ENCODE results near the gene NAPG. TPM values are rescaled to one million over a fixed set of nuclear protein-coding genes. Genes with fewer than 3 reads are reported as not detected.

The NAPG gene
- total and polyA plus RNA-seq, 10 of the 15 experiments (the other 5 are each of a cell fraction or from before 2014, with no cell fraction given): 20.5 to 34.8 (median 24.0) TPM

GRCh38 chr18:10557085-10557677, 31.4 kb downstream of the NAPG start:
- no peak for TF ChIP-seq NR2C1 (IDR thresholded peaks at IDR 0.05)
- WGBS (ENCODE audit: insufficient coverage, insufficient replicate concordance, low lambda C conversion rate, missing lambda C conversion rate): over 99% methylated on average over 6 of the region's 6 CpGs
- Histone ChIP-seq H3K4me1 (ENCODE audit: control insufficient read depth, insufficient read depth, low read length) (peaks cover 5% of the 10 kb centered on the region), H4K20me1 (ENCODE audit: control insufficient read depth, insufficient read depth) (no peaks in the 10 kb centered on the region), H3K79me2 (ENCODE audit: control insufficient read depth, insufficient read depth, low read length) (no peaks in the 10 kb centered on the region), H3K27ac (ENCODE audit: control insufficient read depth, insufficient read depth) (no peak overlapping the region), H3K27me3 (replicated peaks in 1 of 2; ENCODE audit: control insufficient read depth in 2 of 2, insufficient read depth in 2 of 2, low read length in 1 of 2) (no peaks in the 10 kb centered on the region), H3K36me3 (ENCODE audit: control insufficient read depth in 2 of 2, insufficient read depth in 2 of 2, low read length in 1 of 2) (peaks cover 3 to 30% of the 10 kb centered on the region in 2 experiments), H3K9me3 (replicated peaks; ENCODE audit: control insufficient read depth, insufficient read depth, low read length) (no peaks in the 10 kb centered on the region), H3K4me2 (ENCODE audit: control insufficient read depth, insufficient read depth) (no peak overlapping the region), H3K4me3 (no peak overlapping the region), H2AFZ (ENCODE audit: control insufficient read depth, low read depth, low read length) (no peak overlapping the region), H3K9ac (ENCODE audit: control insufficient read depth, insufficient read depth, low read length) (no peak overlapping the region)
- intact Hi-C loops (cut with micrococcal nuclease; ENCODE audit: unreplicated experiment) (no loop called here), in situ Hi-C loops (cut with MboI) (no loop called here)
- POLR2A ChIA-PET: no interaction called here
- SMC1A ChIA-PET (ENCODE audit: uncharacterized antibody, unreplicated experiment): interaction anchor here (1.5 kb wide), 1 partner anchor 574 kb away, joined by 3 read pairs; no protein-coding TSS in a partner anchor
- BruUV-seq (replicated peaks): no TSS peak
- RAD21 ChIA-PET (ENCODE audit: unreplicated experiment): no interaction called here
- DNase-seq (ENCODE audit: low read depth, low spot score) (no peak), ATAC-seq (no peak), FAIRE-seq (no peak)
- CTCF ChIA-PET: no interaction called here

GRCh38 chr18:10558243-10558966, 32.6 kb downstream of the NAPG start:
- no peaks in the 10 kb centered on the region for H3K27me3 ChIP-seq (replicated peaks in 1 of 2; ENCODE audit: control insufficient read depth in 2 of 2, insufficient read depth in 2 of 2, low read length in 1 of 2)
- H3K9ac ChIP-seq (ENCODE audit: control insufficient read depth, insufficient read depth, low read length): no peak overlapping the region
- in situ Hi-C loops (cut with MboI) (no loop called here), intact Hi-C loops (cut with micrococcal nuclease; ENCODE audit: unreplicated experiment) (no loop called here)
- ChIA-PET RAD21 (ENCODE audit: unreplicated experiment) (interaction anchor here (1.1 to 1.3 kb wide), 3 partner anchors 21 to 605 kb away, joined by 3 to 8 read pairs (median 3); no protein-coding TSS in a partner anchor), POLR2A (no interaction called here), SMC1A (ENCODE audit: uncharacterized antibody, unreplicated experiment) (interaction anchor here (1.5 to 3.4 kb wide), 2 partner anchors 575 to 594 kb away, joined by 3 to 84 read pairs; partner anchors contain the start of gene PIEZO2), CTCF (interaction anchor here (2.4 to 9.0 kb wide), 7 partner anchors 12 to 605 kb away, joined by 8 to 191 read pairs (median 12); partner anchors contain the start of gene PIEZO2)
- DNase-seq (ENCODE audit: low read depth, low spot score): no peak
- H3K4me3 ChIP-seq: no peak overlapping the region
- no peak overlapping the region for H2AFZ ChIP-seq (ENCODE audit: control insufficient read depth, low read depth, low read length)
- no peaks in the 10 kb centered on the region for H3K9me3 ChIP-seq (replicated peaks; ENCODE audit: control insufficient read depth, insufficient read depth, low read length)
- no peak for ATAC-seq
- no peak overlapping the region for H3K4me2 ChIP-seq (ENCODE audit: control insufficient read depth, insufficient read depth)
- no peaks in the 10 kb centered on the region for H4K20me1 ChIP-seq (ENCODE audit: control insufficient read depth, insufficient read depth)
- FAIRE-seq: no peak
- H3K27ac ChIP-seq (ENCODE audit: control insufficient read depth, insufficient read depth): no peak overlapping the region
- no TSS peak for BruUV-seq (replicated peaks)
- WGBS (ENCODE audit: insufficient coverage, insufficient replicate concordance, low lambda C conversion rate, missing lambda C conversion rate): 92% methylated on average over 6 of the region's 6 CpGs
- H3K79me2 ChIP-seq (ENCODE audit: control insufficient read depth, insufficient read depth, low read length): no peaks in the 10 kb centered on the region
- H3K4me1 ChIP-seq (ENCODE audit: control insufficient read depth, insufficient read depth, low read length): peaks cover 5% of the 10 kb centered on the region
- TF ChIP-seq SMC3 (IDR thresholded peaks at IDR 0.05; ENCODE audit: borderline replicate concordance, low read length) (no peak), TCF7 (IDR thresholded peaks at IDR 0.05; ENCODE audit: borderline replicate concordance) (no peak), IKZF2 (IDR thresholded peaks at IDR 0.05) (no peak), HCFC1 (IDR thresholded peaks at IDR 0.05; ENCODE audit: low read length) (no peak), SPI1 (IDR thresholded peaks at IDR 0.05; ENCODE audit: borderline replicate concordance, insufficient read depth, low read depth, low read length) (peak; percentile 47; the same call in 1 of the 2 replicates), POLR2A (IDR thresholded peaks at IDR 0.05; ENCODE audit: low read depth, low read length) (peak; percentile 5; the same call in 1 of the 2 replicates), BMI1 (IDR thresholded peaks at IDR 0.05; ENCODE audit: borderline replicate concordance) (no peak), RB1 (IDR thresholded peaks at IDR 0.05; ENCODE audit: borderline replicate concordance) (no peak), CHD1 (IDR thresholded peaks at IDR 0.05; ENCODE audit: low read depth, low read length) (no peak), SMAD1 (IDR thresholded peaks at IDR 0.05; ENCODE audit: low read depth, partially characterized antibody) (no peak)
- peaks cover 3 to 22% of the 10 kb centered on the region in 2 experiments for H3K36me3 ChIP-seq (ENCODE audit: control insufficient read depth in 2 of 2, insufficient read depth in 2 of 2, low read length in 1 of 2)

All from GM12878 (cell line).